GM12878 (cell line): Measurements from ENCODE around the gene BLNK.

Experiments
- CREB1 ChIP-seq: IDR thresholded peaks from 2 replicates; pipeline ENCODE4 v1.6.1; 2012; ENCODE audit warnings: low read depth, mild to moderate bottlenecking, inconsistent platforms
- CTCF ChIP-seq, 3 experiments: IDR thresholded peaks in 2 of 3; conservative IDR thresholded peaks in 1 of 3; 2 replicates each; pipeline ENCODE4 v1.5.1; 2011; ENCODE audit warnings: low read depth in 3 of 3, low read length in 3 of 3, mild to moderate bottlenecking in 3 of 3, control low read depth in 2 of 3, moderate library complexity in 2 of 3, inconsistent platforms in 1 of 3, mixed read lengths in 1 of 3; ENCODE audit not compliant: control insufficient read depth in 2 of 3, insufficient read depth in 1 of 3; ENCODE audit errors: extremely low read depth in 1 of 3
- ETV6 ChIP-seq, 2 experiments: fragments of 450-650 bp in 1 of 2; IDR thresholded peaks in 1 of 2; conservative IDR thresholded peaks in 1 of 2; 2 replicates each; pipeline ENCODE4 v1.6.1; 2014; ENCODE audit warnings: antibody characterized with exemption in 1 of 2, borderline replicate concordance in 1 of 2, low read depth in 1 of 2, mild to moderate bottlenecking in 1 of 2, moderate library complexity in 1 of 2
- EZH2 ChIP-seq: IDR thresholded peaks from 2 replicates; pipeline ENCODE4 v1.6.1; 2012; ENCODE audit warnings: low read depth, mild to moderate bottlenecking, control low read depth, inconsistent platforms, low read length, borderline replicate concordance; ENCODE audit not compliant: control insufficient read depth
- GABPA ChIP-seq: IDR thresholded peaks from 2 replicates; pipeline ENCODE4 v1.6.1; 2014; ENCODE audit warnings: antibody characterized with exemption, low read depth, mild to moderate bottlenecking, inconsistent platforms
- MLLT1 ChIP-seq: fragments of 450-650 bp; IDR thresholded peaks from 2 replicates; pipeline ENCODE4 v1.6.1; 2016; ENCODE audit warnings: mild to moderate bottlenecking
- NFIC ChIP-seq: IDR thresholded peaks from 2 replicates; pipeline ENCODE4 v1.6.1; 2012; ENCODE audit warnings: low read depth, mild to moderate bottlenecking, inconsistent platforms, low read length, moderate library complexity
- POLR2AphosphoS5 ChIP-seq: IDR thresholded peaks from 2 replicates; pipeline ENCODE4 v1.6.1; 2011; ENCODE audit warnings: mild to moderate bottlenecking, low read length, inconsistent platforms
- SP1 ChIP-seq: IDR thresholded peaks from one replicate; pipeline ENCODE4 v1.6.1; 2011; ENCODE audit warnings: low read depth, low read length

GRCh38 chr10:96263176-96263575 lies 8.2 kb downstream of the BLNK start:
- TF ChIP-seq CREB1: no peak
- no peak for TF ChIP-seq POLR2AphosphoS5
- no peak for TF ChIP-seq NFIC
- no peak for TF ChIP-seq CTCF (IDR thresholded peaks at IDR 0.05 in 2 of 3, conservative IDR thresholded peaks at IDR 0.05 in 1 of 3; ENCODE audit: control insufficient read depth in 2 of 3, extremely low read depth in 1 of 3, insufficient read depth in 1 of 3, low read depth in 3 of 3, low read length in 3 of 3)
- TF ChIP-seq SP1: no peak
- no peak for TF ChIP-seq EZH2
- no peak for TF ChIP-seq GABPA
- no peak for TF ChIP-seq MLLT1
- TF ChIP-seq ETV6 (conservative IDR thresholded peaks at IDR 0.05 in 1 of 2, IDR thresholded peaks at IDR 0.05 in 1 of 2; ENCODE audit: borderline replicate concordance in 1 of 2, low read depth in 1 of 2): no peak
